K562 (cell line): ENCODE measurements around the gene EHBP1. TPM values are rescaled to one million over a fixed set of nuclear protein-coding genes. Genes with fewer than 3 reads are reported as not detected.

Source experiments
- CBX1 ChIP-seq: sonication (generic); IDR thresholded peaks from 2 replicates; pipeline ENCODE4 v1.6.1; 2016; ENCODE audit warnings: antibody characterized with exemption, low read depth, mild to moderate bottlenecking
- LARP7 ChIP-seq: fragments of 450-650 bp; IDR thresholded peaks from 2 replicates; pipeline ENCODE4 v1.6.1; 2016
- NCOA2 ChIP-seq, 2 experiments: fragments of 450-650 bp; IDR thresholded peaks; 2 replicates each; pipeline ENCODE4 v1.6.1; 2018; ENCODE audit warnings: mild to moderate bottlenecking in 2 of 2, moderate library complexity in 1 of 2; ENCODE audit not compliant: partially characterized antibody in 2 of 2
- NUFIP1 ChIP-seq: fragments of 450-650 bp; IDR thresholded peaks from 2 replicates; pipeline ENCODE4 v1.6.1; 2018; ENCODE audit not compliant: partially characterized antibody
- POLR2G ChIP-seq: fragments of 200-400 bp; formaldehyde crosslinking; IDR thresholded peaks from 2 replicates; pipeline ENCODE4 v1.6.1; 2017; ENCODE audit warnings: low read depth, mild to moderate bottlenecking, antibody characterized with exemption, low read length, moderate library complexity
- RAD51 ChIP-seq: fragments of 450-650 bp; IDR thresholded peaks from 2 replicates; pipeline ENCODE4 v1.7.1; 2016; ENCODE audit warnings: low read depth, mild to moderate bottlenecking, borderline replicate concordance
- RFX7 ChIP-seq: fragments of 250-450 bp; sonication (Bioruptor Pico); IDR thresholded peaks from 2 replicates; pipeline ENCODE4 v1.5.1; 2021; ENCODE audit warnings: mild to moderate bottlenecking
- TAF1 ChIP-seq: IDR thresholded peaks from 2 replicates; pipeline ENCODE4 v1.6.1; 2011; ENCODE audit warnings: mild to moderate bottlenecking, low read length, moderate library complexity; ENCODE audit not compliant: insufficient read depth, control insufficient read depth, severe bottlenecking; ENCODE audit errors: extremely low read depth
- TRIM24 ChIP-seq, 2 experiments: fragments of 450-650 bp; IDR thresholded peaks; 2 replicates each; pipeline ENCODE4 v1.6.1; 2016
- ZC3H11A ChIP-seq: IDR thresholded peaks from 2 replicates; pipeline ENCODE4 v1.6.1; 2012; ENCODE audit warnings: low read depth, low read length, improper control_type of control experiment
- ZNF766 ChIP-seq: fragments of 200-800 bp; sonication (Bioruptor generic); conservative IDR thresholded peaks from 2 replicates; pipeline ENCODE4 v1.6.1; 2016; ENCODE audit warnings: missing genetic modification characterization, missing compliant biosample characterization
- polyA plus RNA-seq, 8 experiments: library from polyadenylated mRNA; depleted of rRNA in 4 of 8; stranded (reverse) in 5 of 8; unstranded in 3 of 8; fragments of >200 nt; fragmentation: Nextera tagmentation in 2 of 8; fragmentation: Illumina TruSeq in 1 of 8; extraction: Ambion mirVana in 2 of 8; extraction: Trizol in 1 of 8; gene quantifications; 2 replicates each; pipeline versions ENCODE4 v1.2.1 to v1.2.3, GENCODE V29; 2011 to 2014; ENCODE audit warnings: inconsistent platforms in 1 of 8, missing spikeins in 1 of 8
- total RNA-seq, 7 experiments: library from RNA; depleted of rRNA in 6 of 7; stranded (reverse); fragments of >200 nt in 6 of 7; fragmentation: Illumina TruSeq in 2 of 7; extraction: Trizol in 2 of 7; gene quantifications; 2 replicates each; pipeline versions ENCODE4 v1.2.1 to v1.2.3, GENCODE V29; 2011 to 2021; ENCODE audit warnings: low replicate concordance in 1 of 7
- TF ChIP-seq, protein P1 (sequence below): IDR thresholded peaks from 3 replicates; pipeline ENCODE4 v1.6.1; 2011; ENCODE audit warnings: borderline replicate concordance, mild to moderate bottlenecking; ENCODE audit not compliant: insufficient read length, insufficient read depth
- TF ChIP-seq, protein P2 (sequence below): sonication (generic); formaldehyde crosslinking; IDR thresholded peaks from 2 replicates; pipeline ENCODE4 v1.8.0; 2022; ENCODE audit warnings: missing genetic modification reagents, mild to moderate bottlenecking, moderate library complexity, borderline replicate concordance
- TF ChIP-seq, protein P3 (sequence below): fragments of 250-450 bp; sonication (Bioruptor Pico); IDR thresholded peaks from 2 replicates; pipeline ENCODE4 v1.5.0; 2021
- TF ChIP-seq, protein P4 (sequence below), 2 experiments: fragments of 450-650 bp; IDR thresholded peaks; 2 replicates each; pipeline ENCODE4 v1.6.1; 2018; ENCODE audit warnings: mild to moderate bottlenecking in 2 of 2, low read depth in 1 of 2; ENCODE audit not compliant: partially characterized antibody in 2 of 2
- TF ChIP-seq, protein P5 (sequence below): sonication (generic); formaldehyde crosslinking; IDR thresholded peaks from 2 replicates; pipeline ENCODE4 v1.8.0; 2022; ENCODE audit warnings: mild to moderate bottlenecking, missing genetic modification reagents

Gene EHBP1
- total and polyA plus RNA-seq, 9 of the 15 experiments (the other 6 are each of a cell fraction or from before 2014, with no cell fraction given): 8.9 to 26.6 (median 19.3) TPM

DNA sequence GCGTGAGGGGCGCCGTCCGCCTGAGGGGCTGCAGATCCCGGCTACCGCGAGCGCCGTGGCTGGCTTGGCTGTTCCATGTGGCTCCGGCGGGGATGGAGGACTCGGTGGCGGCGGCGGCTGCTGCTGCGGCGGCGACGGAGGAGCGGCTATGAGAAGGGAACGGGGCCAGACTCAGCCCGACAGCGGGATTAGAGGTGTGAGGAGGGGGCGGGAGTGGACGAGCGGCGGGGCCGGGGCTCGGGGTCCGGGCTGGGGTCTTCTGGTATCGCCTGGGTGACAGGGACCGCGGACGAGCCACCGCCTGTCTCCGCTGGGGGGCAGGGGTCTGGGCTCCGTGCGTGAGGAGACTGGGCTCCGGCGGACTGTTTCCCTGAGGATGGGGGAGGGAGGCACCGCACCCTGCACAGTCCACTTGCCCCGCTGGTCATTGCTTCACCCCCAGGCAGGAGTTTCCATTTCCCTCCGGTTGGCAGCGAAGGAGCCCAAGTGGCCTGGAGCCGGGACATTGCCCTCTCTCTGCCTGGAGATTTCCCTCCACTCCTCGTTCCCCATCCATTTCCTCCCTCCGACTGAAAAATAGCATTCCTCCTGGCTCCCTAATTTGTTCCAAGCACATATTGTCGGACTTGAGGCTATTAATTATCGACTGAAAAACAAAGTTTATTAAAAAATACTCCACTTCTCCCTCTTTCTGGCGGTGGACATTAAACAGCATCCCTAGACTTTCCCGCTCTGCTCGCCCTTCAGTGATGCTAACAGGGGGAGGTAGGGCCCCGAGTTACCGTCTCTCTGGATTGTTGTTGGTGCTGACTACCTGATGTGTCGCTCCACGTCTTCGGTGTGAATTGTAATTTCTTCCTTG lies 577 bp downstream of the EHBP1 start (continued):
- TF ChIP-seq POLR2G (peak; percentile 81), NUFIP1 (no peak), NCOA2 (IDR thresholded peaks at IDR 0.05; ENCODE audit: partially characterized antibody in 2 of 2) (no peak), ZC3H11A (no peak), TRIM24 (IDR thresholded peaks at IDR 0.05) (no peak), LARP7 (no peak), CBX1 (no peak), RAD51 (no peak), RFX7 (no peak), TAF1 (no peak), ZNF766 (CRISPR knock-in tag) (no peak)
- TF ChIP-seq, protein P1, sequence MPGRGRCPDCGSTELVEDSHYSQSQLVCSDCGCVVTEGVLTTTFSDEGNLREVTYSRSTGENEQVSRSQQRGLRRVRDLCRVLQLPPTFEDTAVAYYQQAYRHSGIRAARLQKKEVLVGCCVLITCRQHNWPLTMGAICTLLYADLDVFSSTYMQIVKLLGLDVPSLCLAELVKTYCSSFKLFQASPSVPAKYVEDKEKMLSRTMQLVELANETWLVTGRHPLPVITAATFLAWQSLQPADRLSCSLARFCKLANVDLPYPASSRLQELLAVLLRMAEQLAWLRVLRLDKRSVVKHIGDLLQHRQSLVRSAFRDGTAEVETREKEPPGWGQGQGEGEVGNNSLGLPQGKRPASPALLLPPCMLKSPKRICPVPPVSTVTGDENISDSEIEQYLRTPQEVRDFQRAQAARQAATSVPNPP: no peak
- TF ChIP-seq, protein P2, sequence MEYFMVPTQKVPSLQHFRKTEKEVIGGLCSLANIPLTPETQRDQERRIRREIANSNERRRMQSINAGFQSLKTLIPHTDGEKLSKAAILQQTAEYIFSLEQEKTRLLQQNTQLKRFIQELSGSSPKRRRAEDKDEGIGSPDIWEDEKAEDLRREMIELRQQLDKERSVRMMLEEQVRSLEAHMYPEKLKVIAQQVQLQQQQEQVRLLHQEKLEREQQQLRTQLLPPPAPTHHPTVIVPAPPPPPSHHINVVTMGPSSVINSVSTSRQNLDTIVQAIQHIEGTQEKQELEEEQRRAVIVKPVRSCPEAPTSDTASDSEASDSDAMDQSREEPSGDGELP: no peak
- TF ChIP-seq, protein P3, sequence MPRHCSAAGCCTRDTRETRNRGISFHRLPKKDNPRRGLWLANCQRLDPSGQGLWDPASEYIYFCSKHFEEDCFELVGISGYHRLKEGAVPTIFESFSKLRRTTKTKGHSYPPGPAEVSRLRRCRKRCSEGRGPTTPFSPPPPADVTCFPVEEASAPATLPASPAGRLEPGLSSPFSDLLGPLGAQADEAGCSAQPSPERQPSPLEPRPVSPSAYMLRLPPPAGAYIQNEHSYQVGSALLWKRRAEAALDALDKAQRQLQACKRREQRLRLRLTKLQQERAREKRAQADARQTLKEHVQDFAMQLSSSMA (CRISPR knock-in tag): no peak
- TF ChIP-seq, protein P4, sequence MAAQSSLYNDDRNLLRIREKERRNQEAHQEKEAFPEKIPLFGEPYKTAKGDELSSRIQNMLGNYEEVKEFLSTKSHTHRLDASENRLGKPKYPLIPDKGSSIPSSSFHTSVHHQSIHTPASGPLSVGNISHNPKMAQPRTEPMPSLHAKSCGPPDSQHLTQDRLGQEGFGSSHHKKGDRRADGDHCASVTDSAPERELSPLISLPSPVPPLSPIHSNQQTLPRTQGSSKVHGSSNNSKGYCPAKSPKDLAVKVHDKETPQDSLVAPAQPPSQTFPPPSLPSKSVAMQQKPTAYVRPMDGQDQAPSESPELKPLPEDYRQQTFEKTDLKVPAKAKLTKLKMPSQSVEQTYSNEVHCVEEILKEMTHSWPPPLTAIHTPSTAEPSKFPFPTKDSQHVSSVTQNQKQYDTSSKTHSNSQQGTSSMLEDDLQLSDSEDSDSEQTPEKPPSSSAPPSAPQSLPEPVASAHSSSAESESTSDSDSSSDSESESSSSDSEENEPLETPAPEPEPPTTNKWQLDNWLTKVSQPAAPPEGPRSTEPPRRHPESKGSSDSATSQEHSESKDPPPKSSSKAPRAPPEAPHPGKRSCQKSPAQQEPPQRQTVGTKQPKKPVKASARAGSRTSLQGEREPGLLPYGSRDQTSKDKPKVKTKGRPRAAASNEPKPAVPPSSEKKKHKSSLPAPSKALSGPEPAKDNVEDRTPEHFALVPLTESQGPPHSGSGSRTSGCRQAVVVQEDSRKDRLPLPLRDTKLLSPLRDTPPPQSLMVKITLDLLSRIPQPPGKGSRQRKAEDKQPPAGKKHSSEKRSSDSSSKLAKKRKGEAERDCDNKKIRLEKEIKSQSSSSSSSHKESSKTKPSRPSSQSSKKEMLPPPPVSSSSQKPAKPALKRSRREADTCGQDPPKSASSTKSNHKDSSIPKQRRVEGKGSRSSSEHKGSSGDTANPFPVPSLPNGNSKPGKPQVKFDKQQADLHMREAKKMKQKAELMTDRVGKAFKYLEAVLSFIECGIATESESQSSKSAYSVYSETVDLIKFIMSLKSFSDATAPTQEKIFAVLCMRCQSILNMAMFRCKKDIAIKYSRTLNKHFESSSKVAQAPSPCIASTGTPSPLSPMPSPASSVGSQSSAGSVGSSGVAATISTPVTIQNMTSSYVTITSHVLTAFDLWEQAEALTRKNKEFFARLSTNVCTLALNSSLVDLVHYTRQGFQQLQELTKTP (IDR thresholded peaks at IDR 0.05; ENCODE audit: low read depth in 1 of 2, partially characterized antibody in 2 of 2): no peak
- TF ChIP-seq, protein P5, sequence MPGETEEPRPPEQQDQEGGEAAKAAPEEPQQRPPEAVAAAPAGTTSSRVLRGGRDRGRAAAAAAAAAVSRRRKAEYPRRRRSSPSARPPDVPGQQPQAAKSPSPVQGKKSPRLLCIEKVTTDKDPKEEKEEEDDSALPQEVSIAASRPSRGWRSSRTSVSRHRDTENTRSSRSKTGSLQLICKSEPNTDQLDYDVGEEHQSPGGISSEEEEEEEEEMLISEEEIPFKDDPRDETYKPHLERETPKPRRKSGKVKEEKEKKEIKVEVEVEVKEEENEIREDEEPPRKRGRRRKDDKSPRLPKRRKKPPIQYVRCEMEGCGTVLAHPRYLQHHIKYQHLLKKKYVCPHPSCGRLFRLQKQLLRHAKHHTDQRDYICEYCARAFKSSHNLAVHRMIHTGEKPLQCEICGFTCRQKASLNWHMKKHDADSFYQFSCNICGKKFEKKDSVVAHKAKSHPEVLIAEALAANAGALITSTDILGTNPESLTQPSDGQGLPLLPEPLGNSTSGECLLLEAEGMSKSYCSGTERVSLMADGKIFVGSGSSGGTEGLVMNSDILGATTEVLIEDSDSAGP (CRISPR knock-in tag): no peak
